ES-I3 (cell line): ENCODE measurements around the gene FOXN3.
"Not testable (repeated sequence)": the region's sequence is repeated elsewhere in the genome, so short reads cannot be mapped to it uniquely, and the experiment has no call there.

ENCODE experiments used
- H3K36me3 ChIP-seq: 2 replicates; pipeline ENCODE4 v1.6.1; 2013; ENCODE audit warnings: mild to moderate bottlenecking, low read length, control low read depth, moderate library complexity; ENCODE audit not compliant: insufficient read depth
- H3K4me1 ChIP-seq: 2 replicates; pipeline ENCODE4 v1.6.1; 2013; ENCODE audit warnings: mild to moderate bottlenecking, control low read depth, low read length; ENCODE audit not compliant: insufficient read depth
- H3K9ac ChIP-seq: 2 replicates; pipeline ENCODE4 v1.6.1; 2013; ENCODE audit warnings: low read depth, mild to moderate bottlenecking, low read length, moderate library complexity
- H3K9me3 ChIP-seq: 2 replicates; pipeline ENCODE4 v1.6.1; 2013; ENCODE audit warnings: mild to moderate bottlenecking, low read length, moderate library complexity; ENCODE audit not compliant: control insufficient read depth, insufficient read depth

The FOXN3 gene

GRCh38 chr14:89215531-89215930 is 201.5 kb downstream of the FOXN3 start:
- Histone ChIP-seq H3K36me3 (peaks cover 11% of the 10 kb centered on the region), H3K9me3 (no peaks in the 10 kb centered on the region), H3K4me1 (peaks cover 4% of the 10 kb centered on the region; the same call in 1 of the 2 replicates), H3K9ac (no peak overlapping the region)

GRCh38 chr14:89215114-89215513 is 201.9 kb downstream of the FOXN3 start:
- no peaks in the 10 kb centered on the region for H3K9me3 ChIP-seq
- peaks cover 4% of the 10 kb centered on the region; the same call in 1 of the 2 replicates for H3K4me1 ChIP-seq
- peaks cover 8% of the 10 kb centered on the region for H3K36me3 ChIP-seq
- H3K9ac ChIP-seq, result no peak overlapping the region

GRCh38 chr14:89214221-89214965 is 202.6 kb downstream of the FOXN3 start:
- Histone ChIP-seq H3K4me1 (peaks cover 4% of the 10 kb centered on the region; the same call in 1 of the 2 replicates), H3K9ac (no peak overlapping the region), H3K36me3 (peaks cover 6% of the 10 kb centered on the region), H3K9me3 (no peaks in the 10 kb centered on the region)

GRCh38 chr14:89212386-89213235 is 204.4 kb downstream of the FOXN3 start:
- Histone ChIP-seq H3K4me1 (peaks cover 7% of the 10 kb centered on the region; the same call in 1 of the 2 replicates), H3K9ac (no peak overlapping the region), H3K9me3 (no peaks in the 10 kb centered on the region), H3K36me3 (peaks cover 3% of the 10 kb centered on the region; the same call in 1 of the 2 replicates)

- Histone ChIP-seq H3K36me3 (peaks cover 3% of the 10 kb centered on the region; the same call in 1 of the 2 replicates), H3K4me1 (peaks cover 7% of the 10 kb centered on the region; the same call in 1 of the 2 replicates), H3K9ac (no peak overlapping the region)
Measured at GRCh38 chr14:89209558-89209957, 207.5 kb downstream of the FOXN3 start.

GRCh38 chr14:89207925-89208328 is 209.1 kb downstream of the FOXN3 start:
- peaks cover 12% of the 10 kb centered on the region for H3K4me1 ChIP-seq
- H3K9me3 ChIP-seq, result no peaks in the 10 kb centered on the region
- H3K9ac ChIP-seq, result no peak overlapping the region
- no peaks in the 10 kb centered on the region for H3K36me3 ChIP-seq

More at GRCh38 chr14:89209558-89209957, 207.5 kb downstream of the FOXN3 start:
- H3K9me3 ChIP-seq, result no peaks in the 10 kb centered on the region

- no peaks in the 10 kb centered on the region for H3K9me3 ChIP-seq
- H3K36me3 ChIP-seq, result no peaks in the 10 kb centered on the region
- H3K9ac ChIP-seq, result no peak overlapping the region
- peaks cover 12% of the 10 kb centered on the region for H3K4me1 ChIP-seq
Measured at GRCh38 chr14:89206389-89207031, 210.5 kb downstream of the FOXN3 start.

GRCh38 chr14:89205137-89205740 is 211.8 kb downstream of the FOXN3 start:
- no peaks in the 10 kb centered on the region for H3K9me3 ChIP-seq
- peaks cover 8% of the 10 kb centered on the region for H3K4me1 ChIP-seq
- H3K36me3 ChIP-seq, result no peaks in the 10 kb centered on the region
- H3K9ac ChIP-seq, result no peak overlapping the region

GRCh38 chr14:89202413-89203190 is 214.4 kb downstream of the FOXN3 start:
- Histone ChIP-seq H3K9ac (no peak overlapping the region), H3K4me1 (peaks cover 5% of the 10 kb centered on the region), H3K9me3 (no peaks in the 10 kb centered on the region), H3K36me3 (no peaks in the 10 kb centered on the region; the same call in 1 of the 2 replicates)

GRCh38 chr14:89201645-89202044 is 215.4 kb downstream of the FOXN3 start:
- H3K9ac ChIP-seq, result no peak overlapping the region
- peaks cover 5% of the 10 kb centered on the region for H3K4me1 ChIP-seq
- no peaks in the 10 kb centered on the region for H3K9me3 ChIP-seq
- H3K36me3 ChIP-seq, result no peaks in the 10 kb centered on the region; the same call in 1 of the 2 replicates

- H3K4me1 ChIP-seq, H3K36me3 ChIP-seq, H3K9ac ChIP-seq, H3K9me3 ChIP-seq: not testable (repeated sequence)
Measured at GRCh38 chr14:89199357-89199756, 217.7 kb downstream of the FOXN3 start.

- H3K4me1 ChIP-seq, result peaks cover 5% of the 10 kb centered on the region
- H3K9ac ChIP-seq, result no peak overlapping the region
- H3K36me3 ChIP-seq, result no peaks in the 10 kb centered on the region; the same call in 1 of the 2 replicates
- H3K9me3 ChIP-seq, result no peaks in the 10 kb centered on the region
Measured at GRCh38 chr14:89198544-89199329, 218.3 kb downstream of the FOXN3 start.

GRCh38 chr14:89197623-89198022 is 219.4 kb downstream of the FOXN3 start:
- Histone ChIP-seq H3K9me3 (no peaks in the 10 kb centered on the region), H3K9ac (no peak overlapping the region), H3K36me3 (no peaks in the 10 kb centered on the region; the same call in 1 of the 2 replicates), H3K4me1 (no peaks in the 10 kb centered on the region)
